H1 (cell line): Measurements from ENCODE around the gene STK11. TPM values are rescaled to one million over a fixed set of nuclear protein-coding genes. Genes with fewer than 3 reads are reported as not detected.

Experiments
- CTCF ChIA-PET: fragments of 300-600 bp; sonication (Branson Sonifier 250); formaldehyde crosslinking; loops from one replicate; lab custom pipeline; 2021; ENCODE audit not compliant: partially characterized antibody; lab: Charles Lee
- POLR2A ChIA-PET: fragments of 300-600 bp; sonication (Branson Sonifier 250); formaldehyde crosslinking; loops from one replicate; lab custom pipeline; 2021; ENCODE audit warnings: inconsistent platforms; ENCODE audit not compliant: partially characterized antibody; lab: Charles Lee
- DNase-seq, 2 experiments: peaks; one replicate each; pipeline versions ENCODE4 v3.0.0 to v3.0.0-alpha.2; 2010 to 2022; ENCODE audit warnings: low spot score in 2 of 2, low read depth in 1 of 2, mixed read lengths in 1 of 2
- FAIRE-seq: peaks from 2 replicates; lab custom pipeline; 2011; peaks lifted over from hg19 to GRCh38; lab: Jason Lieb, UNC
- H2AFZ ChIP-seq: 2 replicates; pipeline ENCODE4 v1.8.1; 2012; ENCODE audit warnings: low read length, inconsistent platforms
- H2AK5ac ChIP-seq: 2 replicates; pipeline ENCODE4 v1.6.1; 2013; ENCODE audit warnings: low read depth, low read length
- H2BK120ac ChIP-seq: replicated peaks from 2 replicates; pipeline ENCODE3; 2013; ENCODE audit warnings: low read depth, low read length, inconsistent platforms
- H2BK12ac ChIP-seq: 2 replicates; pipeline ENCODE4 v1.6.1; 2013; ENCODE audit warnings: low read depth, low read length
- H2BK15ac ChIP-seq: 2 replicates; pipeline ENCODE4 v1.6.1; 2013; ENCODE audit warnings: low read length
- H2BK20ac ChIP-seq: 2 replicates; pipeline ENCODE4 v1.6.1; 2013; ENCODE audit warnings: low read length
- H2BK5ac ChIP-seq: 2 replicates; pipeline ENCODE4 v1.6.1; 2013; ENCODE audit warnings: low read depth, low read length
- H3K14ac ChIP-seq: 2 replicates; pipeline ENCODE4 v1.6.1; 2013; ENCODE audit warnings: inconsistent platforms; ENCODE audit not compliant: insufficient read length
- H3K18ac ChIP-seq: 2 replicates; pipeline ENCODE4 v1.6.1; 2013; ENCODE audit warnings: low read length; ENCODE audit errors: extremely low read depth
- H3K23ac ChIP-seq: 2 replicates; pipeline ENCODE4 v1.6.1; 2013; ENCODE audit warnings: inconsistent platforms; ENCODE audit not compliant: insufficient read length
- H3K23me2 ChIP-seq: 2 replicates; pipeline ENCODE4 v1.6.1; 2013; ENCODE audit warnings: low read depth, low read length
- H3K27ac ChIP-seq: 2 replicates; pipeline ENCODE4 v1.6.1; 2011; ENCODE audit warnings: low read depth, low read length, inconsistent platforms
- H3K27me3 ChIP-seq, 4 experiments: replicated peaks in 1 of 4; 1 replicate in 1 of 4; 2 replicates in 3 of 4; pipeline versions ENCODE4 v1.6.1 to v1.8.1; 2011 to 2013; ENCODE audit warnings: low read length in 3 of 4, mild to moderate bottlenecking in 3 of 4, inconsistent platforms in 2 of 4, mixed read lengths in 2 of 4, moderate library complexity in 1 of 4; ENCODE audit not compliant: control insufficient read depth in 3 of 4, insufficient read depth in 3 of 4; ENCODE audit errors: extremely low read depth in 1 of 4
- H3K36me3 ChIP-seq, 4 experiments: 2 replicates each; pipeline versions ENCODE4 v1.6.1 to v1.8.1; 2011 to 2013; ENCODE audit warnings: mild to moderate bottlenecking in 4 of 4, low read length in 3 of 4, moderate library complexity in 2 of 4, control low read depth in 1 of 4, inconsistent platforms in 1 of 4; ENCODE audit not compliant: insufficient read depth in 4 of 4, control insufficient read depth in 2 of 4
- H3K4ac ChIP-seq: replicated peaks from 2 replicates; pipeline ENCODE3; 2013; ENCODE audit warnings: low read length, low read depth, mixed read lengths, inconsistent platforms; ENCODE audit not compliant: insufficient read length
- H3K4me1 ChIP-seq, 4 experiments: replicated peaks in 1 of 4; 1 replicate in 1 of 4; 2 replicates in 3 of 4; pipeline versions ENCODE4 v1.6.1 to v1.8.1; 2011 to 2013; ENCODE audit warnings: low read length in 3 of 4, inconsistent platforms in 2 of 4, mixed read lengths in 1 of 4; ENCODE audit not compliant: insufficient read depth in 4 of 4, control insufficient read depth in 3 of 4
- H3K4me2 ChIP-seq, 2 experiments: 2 replicates each; pipeline versions ENCODE4 v1.6.1 to v1.8.1; 2011 to 2013; ENCODE audit warnings: low read depth in 2 of 2, low read length in 2 of 2, control low read depth in 1 of 2, inconsistent platforms in 1 of 2, mild to moderate bottlenecking in 1 of 2; ENCODE audit not compliant: insufficient read depth in 1 of 2
- H3K4me3 ChIP-seq, 4 experiments: fragments of 200-600, 300-600 bp in 1 of 4; sonication (generic), shearing (Covaris generic), sonication (Bioruptor Twin) in 1 of 4; 2 replicates each; pipeline versions ENCODE4 v1.5.1 to v1.8.1; 2011 to 2016; ENCODE audit warnings: low read length in 4 of 4, low read depth in 3 of 4, control low read depth in 2 of 4, inconsistent platforms in 2 of 4, mild to moderate bottlenecking in 2 of 4, mixed read lengths in 1 of 4, moderate library complexity in 1 of 4; ENCODE audit not compliant: insufficient read depth in 2 of 4; ENCODE audit errors: extremely low read depth in 1 of 4
- H3K56ac ChIP-seq: replicated peaks from 2 replicates; pipeline ENCODE3; 2013; ENCODE audit warnings: low read depth, mild to moderate bottlenecking, mixed read lengths, low read length, inconsistent platforms; ENCODE audit not compliant: insufficient read length
- H3K79me1 ChIP-seq: 2 replicates; pipeline ENCODE4 v1.6.1; 2013; ENCODE audit warnings: low read depth, low read length, control low read depth
- H3K79me2 ChIP-seq, 2 experiments: 2 replicates each; pipeline versions ENCODE4 v1.6.1 to v1.8.1; 2012 to 2013; ENCODE audit warnings: low read length in 2 of 2, mild to moderate bottlenecking in 2 of 2, inconsistent platforms in 1 of 2; ENCODE audit not compliant: insufficient read depth in 2 of 2, control insufficient read depth in 1 of 2
- H3K9ac ChIP-seq, 4 experiments: replicated peaks in 1 of 4; 1 replicate in 1 of 4; 2 replicates in 3 of 4; pipeline versions ENCODE4 v1.6.1 to v1.8.1; 2011 to 2013; ENCODE audit warnings: low read depth in 3 of 4, low read length in 3 of 4, control low read depth in 2 of 4, mild to moderate bottlenecking in 2 of 4, moderate library complexity in 2 of 4, inconsistent platforms in 1 of 4; ENCODE audit errors: extremely low read depth in 1 of 4
- H3K9me3 ChIP-seq, 2 experiments: 2 replicates each; pipeline versions ENCODE4 v1.6.1 to v1.8.1; 2012 to 2013; ENCODE audit warnings: mild to moderate bottlenecking in 2 of 2, moderate library complexity in 2 of 2, control low read depth in 1 of 2, inconsistent platforms in 1 of 2, low read depth in 1 of 2, low read length in 1 of 2, mixed read lengths in 1 of 2; ENCODE audit not compliant: insufficient read depth in 2 of 2
- H4K20me1 ChIP-seq, 2 experiments: replicated peaks in 1 of 2; 2 replicates each; pipeline versions ENCODE3 to v1.8.1; 2011 to 2013; ENCODE audit warnings: inconsistent platforms in 2 of 2, low read length in 2 of 2, mild to moderate bottlenecking in 1 of 2; ENCODE audit not compliant: insufficient read depth in 2 of 2, control insufficient read depth in 1 of 2
- H4K5ac ChIP-seq: 2 replicates; pipeline ENCODE4 v1.6.1; 2013; ENCODE audit warnings: low read length, low read depth, mixed read lengths, inconsistent platforms; ENCODE audit not compliant: insufficient read length
- H4K8ac ChIP-seq: 2 replicates; pipeline ENCODE4 v1.8.0; 2013; ENCODE audit warnings: mild to moderate bottlenecking, moderate library complexity, low read length, inconsistent platforms; ENCODE audit not compliant: insufficient read depth; ENCODE audit errors: extremely low read depth
- H4K91ac ChIP-seq: replicated peaks from 2 replicates; pipeline ENCODE3; 2013; ENCODE audit warnings: low read length, mixed read lengths, inconsistent platforms; ENCODE audit not compliant: insufficient read length
- BACH1 ChIP-seq: IDR thresholded peaks from 2 replicates; pipeline ENCODE4 v1.6.1; 2012; ENCODE audit warnings: low read length, improper control_type of control experiment
- CEBPB ChIP-seq: IDR thresholded peaks from 2 replicates; pipeline ENCODE4 v1.6.1; 2012; ENCODE audit warnings: low read depth, low read length
- GABPA ChIP-seq: IDR thresholded peaks from 2 replicates; pipeline ENCODE4 v1.6.1; 2011; ENCODE audit warnings: mild to moderate bottlenecking, low read length, moderate library complexity, borderline replicate concordance; ENCODE audit not compliant: insufficient read depth
- KDM1A ChIP-seq: fragments of 200-600, 300-600 bp; sonication (generic); IDR thresholded peaks from 2 replicates; pipeline ENCODE4 v1.7.1; 2016; ENCODE audit warnings: mild to moderate bottlenecking, low read length, borderline replicate concordance
- KDM4A ChIP-seq: IDR thresholded peaks from one replicate; pipeline ENCODE4 v1.7.1; 2012; ENCODE audit warnings: low read depth, mild to moderate bottlenecking, moderate library complexity, low read length, inconsistent platforms; ENCODE audit not compliant: severe bottlenecking
- PHF8 ChIP-seq: fragments of 200-600 bp; sonication (generic); conservative IDR thresholded peaks from 2 replicates; pipeline ENCODE4 v1.7.1; 2012; ENCODE audit warnings: low read depth, mild to moderate bottlenecking, inconsistent platforms, low read length, moderate library complexity
- POLR2A ChIP-seq, 2 experiments: IDR thresholded peaks; 1 replicate in 1 of 2; 2 replicates in 1 of 2; pipeline ENCODE4 v1.6.1; 2011; ENCODE audit warnings: low read depth in 2 of 2, low read length in 2 of 2, mild to moderate bottlenecking in 2 of 2; ENCODE audit errors: control extremely low read depth in 1 of 2
- POLR2AphosphoS5 ChIP-seq: IDR thresholded peaks from 2 replicates; pipeline ENCODE4 v1.6.1; 2011; ENCODE audit warnings: low read depth, low read length
- SIN3A ChIP-seq, 2 experiments: IDR thresholded peaks in 1 of 2; conservative IDR thresholded peaks in 1 of 2; 2 replicates each; pipeline ENCODE4 v1.6.1; 2011 to 2012; ENCODE audit warnings: low read length in 2 of 2, improper control_type of control experiment in 1 of 2, low read depth in 1 of 2, mild to moderate bottlenecking in 1 of 2
- TAF7 ChIP-seq: optimal IDR thresholded peaks from 2 replicates; pipeline ENCODE3; 2011; ENCODE audit warnings: low read depth, mild to moderate bottlenecking, inconsistent platforms, low read length, moderate library complexity, borderline replicate concordance
- ZNF274 ChIP-seq: IDR thresholded peaks from 2 replicates; pipeline ENCODE4 v1.7.0; 2012; ENCODE audit warnings: low read length, borderline replicate concordance; ENCODE audit errors: extremely low read depth
- WGBS, 2 experiments: shearing (Covaris generic) in 1 of 2; methylation state at CpG; one replicate each; pipeline versions ENCODE4 v1.1.6 to v1.1.7; 2013 to 2015; ENCODE audit warnings: low lambda C conversion rate in 2 of 2, mixed read lengths in 2 of 2, inconsistent platforms in 1 of 2, low coverage in 1 of 2, missing lambda C conversion rate in 1 of 2; ENCODE audit not compliant: insufficient replicate concordance in 2 of 2, insufficient coverage in 1 of 2, insufficient read length in 1 of 2; ENCODE audit errors: extremely low coverage in 1 of 2, missing lambda C conversion rate in 1 of 2; 5-methylcytosine and 5-hydroxymethylcytosine counted together
- polyA plus RNA-seq, 7 experiments: library from polyadenylated mRNA; depleted of rRNA in 3 of 7; stranded (reverse) in 5 of 7; unstranded in 2 of 7; fragments of >200 nt in 5 of 7; fragments of 200-250 nt in 2 of 7; gene quantifications; 1 replicate in 5 of 7; 2 replicates in 1 of 7; 4 replicates in 1 of 7; pipeline versions ENCODE4 v1.2.1 to v1.2.3, GENCODE V29; 2011 to 2013; ENCODE audit warnings: missing spikeins in 2 of 7, mixed read lengths in 2 of 7
- total RNA-seq: library from RNA; stranded (reverse); fragmentation: NEBNext Ultra II Directional; extraction: Animal tissue kit (Norgen Biotek cat#: 25700); gene quantifications from 2 replicates; pipeline ENCODE4 v1.2.1, GENCODE V29; 2021

The STK11 gene
- total and polyA plus RNA-seq, 2 of the 8 experiments (the other 6 are each of a cell fraction or from before 2014, with no cell fraction given): 45.3 to 70.7 TPM

GRCh38 chr19:1250437-1251260, 45.1 kb downstream of the STK11 start:
- Histone ChIP-seq H3K4me1 (peaks cover 0 to 21% (median 14%) of the 10 kb centered on the region in 4 experiments; a peak in 6 of 7 replicates), H3K79me2 (peaks cover 9 to 49% of the 10 kb centered on the region in 2 experiments), H3K23me2 (peaks cover 2% of the 10 kb centered on the region; the same call in 1 of the 2 replicates), H3K23ac (no peak overlapping the region), H4K5ac (peak overlapping the region; percentile 60), H2BK15ac (no peak overlapping the region), H3K27me3 (no peaks in the 10 kb centered on the region), H3K56ac (peak overlapping the region; percentile 77), H4K20me1 (peaks cover 16 to 20% of the 10 kb centered on the region in 2 experiments), H2BK120ac (no peak overlapping the region), H3K27ac (peak overlapping the region; percentile 89), H3K4me3 (peak overlapping the region; percentile 66 to 99 (median 83)), H2BK5ac (peak overlapping the region; percentile 71; the same call in 1 of the 2 replicates), H3K36me3 (peaks cover 21 to 47% (median 35%) of the 10 kb centered on the region in 4 experiments), H2BK12ac (no peak overlapping the region), H3K18ac (peak overlapping the region; percentile 75), H2AFZ (no peak overlapping the region), H2BK20ac (no peak overlapping the region), H3K79me1 (peaks cover 15% of the 10 kb centered on the region; the same call in 1 of the 2 replicates), H4K8ac (peak overlapping the region; percentile 85; the same call in 1 of the 2 replicates), H3K14ac (no peak overlapping the region), H2AK5ac (no peak overlapping the region), H4K91ac (peak overlapping the region; percentile 12), H3K4me2 (peak overlapping the region; percentile 83 to 97), H3K9me3 (no peaks in the 10 kb centered on the region), H3K4ac (peak overlapping the region; percentile 96), H3K9ac (peak overlapping the region; percentile 59 to 98 (median 87))
- 1% methylated on average over 18 of the region's 90 CpGs; no CpG with 5 or more reads in 1 of the 2 experiments for WGBS, 2 experiments
- DNase-seq (no peak), FAIRE-seq (no peak)
- CTCF ChIA-PET: interaction anchor here (1.3 kb wide), 1 partner anchor 16 kb away, joined by 7 read pairs; no protein-coding TSS in a partner anchor
- POLR2A ChIA-PET: interaction anchor here (1.0 to 19.4 kb wide), 6 partner anchors 9 to 27 kb away, joined by 3 to 456 read pairs (median 6); partner anchors contain the start of genes ATP5F1D, CIRBP and FAM174C
- TF ChIP-seq POLR2AphosphoS5 (peak; percentile 56; the same call in 1 of the 2 replicates), BACH1 (0 out of 2 replicates have a peak, but pooled peaks have one; percentile 6), GABPA (no peak), SIN3A (conservative IDR thresholded peaks at IDR 0.05 in 1 of 2, IDR thresholded peaks at IDR 0.05 in 1 of 2; ENCODE audit: low read depth in 1 of 2, low read length in 2 of 2) (0 out of 4 replicates have a peak, but pooled peaks of 1 of the 2 experiments have one; percentile 4), ZNF274 (no peak), TAF7 (peak; percentile 46), POLR2A (IDR thresholded peaks at IDR 0.05; ENCODE audit: control extremely low read depth in 1 of 2, low read depth in 2 of 2, low read length in 2 of 2) (peak in 1 of 2 experiments; percentile 40; a peak in 2 of 3 replicates), PHF8 (peak; percentile 59), CEBPB (no peak), KDM1A (peak; percentile 68; the same call in 1 of the 2 replicates), KDM4A (peak; percentile 7)
